Right lobe of liver (tissue), 6 donors: ENCODE results near the gene HSF2BP. TPM values are rescaled to one million over a fixed set of nuclear protein-coding genes. Genes with fewer than 3 reads are reported as not detected.

Experiments used
- ATAC-seq, 4 donors: fragments of 200-7000 bp; cut with Tn5 transposase; one replicate each; pipeline ENCODE4 v1.9.1; 2020; ENCODE audit warnings: mild to moderate bottlenecking in 4 of 4, moderate library complexity in 4 of 4
- DNase-seq, 3 donors: peaks; one replicate each; pipeline ENCODE4 v3.0.0-alpha.2; 2020
- H3K27ac ChIP-seq, 3 donors: fragments of 200-600 bp; one replicate each; pipeline ENCODE4 v1.8.0; 2022
- H3K27me3 ChIP-seq, 2 donors: fragments of 200-600 bp; one replicate each; pipeline ENCODE4 v1.8.0; 2022
- H3K36me3 ChIP-seq, 4 donors: fragments of 200-600 bp; sonication (generic) in 1 of 4; one replicate each; pipeline versions ENCODE4 v1.5.1 to v1.8.0; 2017 to 2022; ENCODE audit warnings: control low read depth in 1 of 4
- H3K4me1 ChIP-seq, 4 donors: fragments of 200-600 bp; sonication (generic) in 1 of 4; one replicate each; pipeline versions ENCODE4 v1.5.1 to v1.8.0; 2017 to 2022; ENCODE audit warnings: control low read depth in 1 of 4
- H3K4me3 ChIP-seq, 3 donors: fragments of 200-600 bp; one replicate each; pipeline ENCODE4 v1.8.0; 2022
- H3K9me3 ChIP-seq, 4 donors: fragments of 200-600 bp; sonication (generic) in 1 of 4; one replicate each; pipeline versions ENCODE4 v1.5.1 to v1.8.0; 2017 to 2022; ENCODE audit warnings: control low read depth in 1 of 4
- POLR2A ChIP-seq: fragments of 450-650 bp; IDR thresholded peaks from one replicate; pipeline ENCODE4 v1.6.1; 2017; ENCODE audit warnings: antibody characterized with exemption, mild to moderate bottlenecking
- WGBS: methylation state at CpG from one replicate; pipeline ENCODE4 v1.1.6; 2018; ENCODE audit warnings: low coverage, low lambda C conversion rate; ENCODE audit not compliant: insufficient coverage; ENCODE audit errors: missing lambda C conversion rate; 5-methylcytosine and 5-hydroxymethylcytosine counted together
- intact Hi-C, 2 donors: fragments of 100-400 bp; cut with DNase I; formaldehyde crosslinking; loops; one replicate each; pipeline versions ENCODE4 v1.11.2 to v1.14.1; 2022
- total RNA-seq, 6 experiments: library from RNA; depleted of rRNA in 2 of 6; stranded (reverse); fragments of >200 nt in 2 of 6; fragmentation: NEBNext Ultra II Directional in 3 of 6; extraction: Animal tissue kit (Norgen Biotek cat#: 25700) in 3 of 6; gene quantifications; one replicate each; pipeline versions ENCODE4 v1.1.0 to v1.2.4, GENCODE V29; 2016 to 2023
- TF ChIP-seq, protein P1 (sequence below), 4 donors: fragments of 200-600 bp in 3 of 4; fragments of 450-650 bp in 1 of 4; IDR thresholded peaks; one replicate each; pipeline versions ENCODE4 v1.5.1 to v1.8.0; 2016 to 2022; ENCODE audit warnings: antibody characterized with exemption in 4 of 4, mild to moderate bottlenecking in 2 of 4
- donor health status: DM: no; HTN: yes; CAD: no.
- donor health status: DM: no; HTN: no; CAD: no.
- donor health status: DM: no; HTN: no; CAD: no.
- donor health status: DM: no; HTN: yes; CAD: no.
- donor health status: DM: no; HTN: yes; CAD: no.

Gene HSF2BP
- total RNA-seq, 6 experiments from 2014 or later: 0.25 to 0.62 (median 0.37) TPM; not detected in 2

DNA sequence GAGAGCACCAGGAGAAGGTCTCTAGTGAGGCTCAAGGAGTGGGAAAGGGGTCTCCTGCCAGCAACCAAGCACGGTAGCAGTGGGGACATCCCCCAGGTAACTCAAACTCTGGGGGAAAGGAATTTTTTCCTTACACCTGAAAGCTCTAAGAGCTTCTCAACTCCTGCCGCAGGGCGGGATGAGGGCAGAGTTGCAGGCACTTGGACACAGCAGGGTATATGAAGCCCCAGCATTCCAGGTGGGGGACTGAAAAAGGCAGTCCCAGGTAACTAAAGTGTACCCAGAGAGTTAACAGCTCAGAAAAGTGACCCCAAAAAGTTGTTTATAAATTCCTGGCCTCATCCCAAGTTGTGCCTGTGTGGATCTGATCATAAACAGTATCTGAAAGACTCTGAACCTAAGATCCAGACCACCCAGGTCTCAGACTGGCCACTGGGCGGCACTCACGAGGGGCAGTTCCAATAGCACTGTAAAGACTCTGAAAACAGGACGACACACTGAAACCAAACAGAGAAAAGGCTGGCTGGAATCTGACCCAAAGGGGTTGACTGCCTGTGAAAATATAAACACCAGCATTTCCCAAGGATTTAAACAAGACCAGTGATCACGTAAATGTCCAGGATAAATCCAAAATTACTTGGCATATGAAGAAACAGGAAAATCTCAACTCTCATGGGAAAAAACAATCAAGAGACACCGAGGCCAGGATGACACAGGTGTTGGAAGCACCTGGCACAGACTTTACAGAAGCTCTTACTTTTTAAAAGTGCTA, 47.5 kb downstream of the HSF2BP start:
- DNase-seq (peak; percentile 67 to 77 (median 76)), ATAC-seq (peak; percentile 85 to 93 (median 88))
- intact Hi-C loops: no loop called here
- Histone ChIP-seq H3K4me3 (no peak overlapping the region), H3K27ac (peak overlapping the region in 2 of 3 donors; percentile 17 to 56), H3K4me1 (peaks cover 0 to 36% (median 10%) of the 10 kb centered on the region in 4 donors), H3K27me3 (no peaks in the 10 kb centered on the region), H3K36me3 (no peaks in the 10 kb centered on the region), H3K9me3 (no peaks in the 10 kb centered on the region)
- 31% methylated on average over 4 of the region's 8 CpGs for WGBS
- TF ChIP-seq, protein P1, sequence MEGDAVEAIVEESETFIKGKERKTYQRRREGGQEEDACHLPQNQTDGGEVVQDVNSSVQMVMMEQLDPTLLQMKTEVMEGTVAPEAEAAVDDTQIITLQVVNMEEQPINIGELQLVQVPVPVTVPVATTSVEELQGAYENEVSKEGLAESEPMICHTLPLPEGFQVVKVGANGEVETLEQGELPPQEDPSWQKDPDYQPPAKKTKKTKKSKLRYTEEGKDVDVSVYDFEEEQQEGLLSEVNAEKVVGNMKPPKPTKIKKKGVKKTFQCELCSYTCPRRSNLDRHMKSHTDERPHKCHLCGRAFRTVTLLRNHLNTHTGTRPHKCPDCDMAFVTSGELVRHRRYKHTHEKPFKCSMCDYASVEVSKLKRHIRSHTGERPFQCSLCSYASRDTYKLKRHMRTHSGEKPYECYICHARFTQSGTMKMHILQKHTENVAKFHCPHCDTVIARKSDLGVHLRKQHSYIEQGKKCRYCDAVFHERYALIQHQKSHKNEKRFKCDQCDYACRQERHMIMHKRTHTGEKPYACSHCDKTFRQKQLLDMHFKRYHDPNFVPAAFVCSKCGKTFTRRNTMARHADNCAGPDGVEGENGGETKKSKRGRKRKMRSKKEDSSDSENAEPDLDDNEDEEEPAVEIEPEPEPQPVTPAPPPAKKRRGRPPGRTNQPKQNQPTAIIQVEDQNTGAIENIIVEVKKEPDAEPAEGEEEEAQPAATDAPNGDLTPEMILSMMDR (IDR thresholded peaks at IDR 0.05): peak; percentile 69 to 83 (median 78)
- TF ChIP-seq POLR2A: no peak

DNA sequence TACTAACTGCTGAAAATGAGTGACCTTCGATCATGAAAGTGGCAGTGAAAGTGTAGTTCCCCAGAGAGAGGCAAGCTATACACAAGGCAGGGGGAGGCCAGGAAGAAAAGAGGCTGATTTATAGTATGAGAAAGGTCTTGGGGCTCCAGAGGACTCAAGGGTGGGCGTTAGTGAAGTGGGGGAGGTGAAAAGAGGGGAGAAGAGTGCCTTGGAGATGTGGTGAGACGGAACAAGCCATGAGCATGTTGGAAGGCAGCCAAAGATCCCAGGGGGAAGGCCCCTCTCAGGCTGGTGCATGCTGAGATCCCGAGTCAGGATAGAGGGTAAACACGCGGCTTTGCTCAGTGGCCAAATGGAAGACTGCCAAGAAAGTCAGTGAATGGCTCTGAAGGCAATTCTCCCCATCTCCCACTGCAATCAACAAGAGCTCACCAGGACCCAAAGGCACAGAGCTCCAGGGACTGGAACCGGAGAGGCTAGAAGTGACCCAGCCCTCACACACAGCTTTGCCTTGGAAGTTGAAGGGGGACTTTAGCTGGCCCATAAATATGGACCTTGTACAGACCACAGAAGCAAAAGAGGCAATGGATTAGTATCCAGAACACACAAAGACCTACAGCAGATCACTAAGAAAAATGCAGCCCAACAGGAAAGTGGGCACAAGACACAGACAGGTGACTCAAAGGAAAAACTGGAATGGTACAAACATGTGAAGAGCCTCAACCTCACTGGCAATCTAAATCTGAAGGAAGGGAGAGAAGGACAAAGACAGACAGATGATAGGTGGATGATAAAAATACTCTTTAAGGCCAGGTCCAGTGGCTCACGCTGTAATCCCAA, 49.6 kb downstream of the HSF2BP start:
- H3K4me3 ChIP-seq: no peak overlapping the region
- peak; percentile 66 to 71 (median 66) for DNase-seq
- intact Hi-C loops: no loop called here
- peak overlapping the region in 1 of 3 donors; percentile 1 for H3K27ac ChIP-seq
- no peaks in the 10 kb centered on the region for H3K27me3 ChIP-seq
- peaks cover 0 to 36% (median 10%) of the 10 kb centered on the region in 4 donors for H3K4me1 ChIP-seq
- TF ChIP-seq POLR2A: no peak
- TF ChIP-seq, protein P1 (IDR thresholded peaks at IDR 0.05): no peak
- no peaks in the 10 kb centered on the region for H3K9me3 ChIP-seq
- no peaks in the 10 kb centered on the region for H3K36me3 ChIP-seq
- WGBS: 24% methylated on average over 8 of the region's 8 CpGs
- peak; percentile 64 to 80 (median 75) for ATAC-seq

DNA sequence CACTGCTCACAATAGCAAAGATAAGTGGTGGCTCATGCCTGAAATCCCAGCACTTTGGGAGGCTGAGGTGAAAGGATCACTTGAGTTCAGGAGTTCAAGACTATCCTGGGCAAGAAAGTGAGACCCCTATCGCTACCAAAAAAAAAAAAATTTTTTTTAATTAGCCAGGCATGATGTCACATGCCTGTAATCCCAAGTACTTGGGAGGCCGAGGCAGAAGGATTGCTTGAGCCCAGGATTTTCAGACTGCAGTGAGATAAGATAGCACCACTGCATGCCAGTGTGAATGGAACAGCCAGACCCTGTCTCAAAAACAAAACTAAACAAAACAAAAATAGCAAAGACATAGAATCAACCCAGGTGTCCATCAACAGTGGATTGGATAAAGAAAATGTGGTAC, 50.6 kb downstream of the HSF2BP start:
- WGBS: 75% methylated on average over 1 of the region's 2 CpGs
- DNase-seq (no peak), ATAC-seq (no peak)
- no peaks in the 10 kb centered on the region for H3K36me3 ChIP-seq
- TF ChIP-seq, protein P1 (IDR thresholded peaks at IDR 0.05): no peak
- no peak for TF ChIP-seq POLR2A
- peaks cover 0 to 36% (median 10%) of the 10 kb centered on the region in 4 donors for H3K4me1 ChIP-seq
- intact Hi-C loops: no loop called here
- H3K9me3 ChIP-seq: no peaks in the 10 kb centered on the region
- H3K4me3 ChIP-seq: no peak overlapping the region
- H3K27me3 ChIP-seq: no peaks in the 10 kb centered on the region
- no peak overlapping the region for H3K27ac ChIP-seq

DNA sequence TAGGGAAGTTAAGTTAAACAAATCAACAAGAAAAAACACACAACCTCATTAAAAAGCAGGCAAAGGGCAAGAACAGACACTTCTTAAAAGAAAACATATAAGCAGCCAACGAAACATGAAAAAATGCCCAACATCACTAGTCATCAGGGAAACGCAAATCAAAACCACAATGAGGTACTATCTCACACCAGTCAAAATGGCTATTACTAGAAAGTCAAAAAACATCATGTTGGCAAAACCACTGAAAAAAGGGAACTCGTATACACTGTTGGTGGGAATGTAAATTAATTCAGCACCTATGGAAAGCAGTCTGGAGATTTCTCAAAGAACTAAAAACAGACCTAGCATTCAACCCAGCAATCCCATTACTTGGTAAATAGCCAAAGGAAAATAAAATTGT, 51.1 kb downstream of the HSF2BP start:
- WGBS: 61% methylated on average over 3 of the region's 3 CpGs
- ATAC-seq (no peak), DNase-seq (no peak)
- TF ChIP-seq POLR2A: no peak
- TF ChIP-seq, protein P1 (IDR thresholded peaks at IDR 0.05): no peak
- Histone ChIP-seq H3K4me1 (peaks cover 0 to 36% (median 10%) of the 10 kb centered on the region in 4 donors), H3K4me3 (no peak overlapping the region), H3K36me3 (no peaks in the 10 kb centered on the region), H3K9me3 (no peaks in the 10 kb centered on the region), H3K27me3 (no peaks in the 10 kb centered on the region), H3K27ac (no peak overlapping the region)
- intact Hi-C loops: no loop called here
